HCT116 (cell line): ENCODE measurements around the gene C4orf50. TPM values are rescaled to one million over a fixed set of nuclear protein-coding genes. Genes with fewer than 3 reads are reported as not detected.

ENCODE experiments used
- ATAC-seq: fragments of 200-7000 bp; cut with Tn5 transposase; 2 replicates; pipeline ENCODE4 v1.9.1; 2020; ENCODE audit warnings: mild to moderate bottlenecking, moderate library complexity
- BruUV-seq: library from RNA; stranded (reverse); fragments of 400-500 nt; replicated peaks from 2 replicates; lab custom pipeline; 2021; lab: Mats Ljungman, UMichigan
- CTCF ChIA-PET: fragments of 300-600 bp; sonication (Branson Sonifier 250); formaldehyde crosslinking; loops from one replicate; lab custom pipeline; 2021; ENCODE audit warnings: antibody characterized with exemption; lab: Charles Lee
- POLR2A ChIA-PET: fragments of 300-600, 350-600 bp; sonication (Branson Sonifier 250); formaldehyde crosslinking; loops from one replicate; lab custom pipeline; 2021; ENCODE audit warnings: antibody characterized with exemption; lab: Charles Lee
- RAD21 ChIA-PET, 2 experiments: fragments of 300-600 bp; sonication (Branson Sonifier 250); formaldehyde crosslinking; loops; one replicate each; lab custom pipeline; 2023; ENCODE audit warnings: low total read pairs in 2 of 2; ENCODE audit not compliant: uncharacterized antibody in 2 of 2, unreplicated experiment in 2 of 2, low non-redundant PET in 1 of 2; lab: Charles Lee
- DNase-seq: peaks from one replicate; pipeline ENCODE4 v3.0.0-alpha.2; 2010; ENCODE audit warnings: low read depth, low spot score
- H2AFZ ChIP-seq: fragments of 200-600 bp; shearing (Covaris generic), sonication (generic); 2 replicates; pipeline ENCODE4 v1.6.1; 2017; ENCODE audit warnings: low read depth, mixed run types, mixed read lengths, antibody characterized with exemption, low read length; ENCODE audit not compliant: poor library complexity, severe bottlenecking
- H3K27ac ChIP-seq: 2 replicates; pipeline ENCODE4 v1.5.1; 2012; ENCODE audit warnings: low read depth, low read length
- H3K27me3 ChIP-seq: fragments of 200-600 bp; sonication (generic); 2 replicates; pipeline ENCODE4 v1.6.1; 2016; ENCODE audit warnings: mixed run types, low read length, mixed read lengths; ENCODE audit not compliant: insufficient read depth
- H3K36me3 ChIP-seq, 2 experiments: fragments of 200-500 bp in 1 of 2; fragments of 200-600 bp in 1 of 2; sonication (Bioruptor generic) in 1 of 2; sonication (generic) in 1 of 2; 2 replicates each; pipeline versions ENCODE4 v1.5.1 to v1.6.1; 2014 to 2016; ENCODE audit warnings: low read length in 2 of 2, inconsistent platforms in 1 of 2, mixed read lengths in 1 of 2, mixed run types in 1 of 2; ENCODE audit not compliant: insufficient read depth in 2 of 2, control insufficient read depth in 1 of 2
- H3K4me1 ChIP-seq, 2 experiments: fragments of 200-600 bp in 1 of 2; sonication (generic) in 1 of 2; 2 replicates each; pipeline versions ENCODE4 v1.5.1 to v1.6.1; 2012 to 2017; ENCODE audit warnings: low read length in 2 of 2, inconsistent platforms in 1 of 2, mild to moderate bottlenecking in 1 of 2, mixed read lengths in 1 of 2, mixed run types in 1 of 2, moderate library complexity in 1 of 2; ENCODE audit not compliant: insufficient read depth in 2 of 2, control insufficient read depth in 1 of 2
- H3K4me2 ChIP-seq: fragments of 200-600 bp; sonication (generic); 2 replicates; pipeline ENCODE4 v1.6.1; 2017; ENCODE audit warnings: mixed run types, low read length, mixed read lengths
- H3K4me3 ChIP-seq, 2 experiments: fragments of 200-600 bp in 1 of 2; sonication (generic) in 1 of 2; replicated peaks in 1 of 2; 2 replicates each; pipeline ENCODE4 v1.5.1; 2011 to 2016; ENCODE audit warnings: low read length in 2 of 2, control low read depth in 1 of 2, low read depth in 1 of 2, mild to moderate bottlenecking in 1 of 2, mixed read lengths in 1 of 2, mixed run types in 1 of 2
- H3K79me2 ChIP-seq: fragments of 200-600 bp; sonication (generic); 2 replicates; pipeline ENCODE4 v1.6.1; 2017; ENCODE audit warnings: mild to moderate bottlenecking, mixed run types, low read length, moderate library complexity, mixed read lengths; ENCODE audit not compliant: insufficient read depth
- H3K9ac ChIP-seq: fragments of 200-600 bp; sonication (generic); 2 replicates; pipeline ENCODE4 v1.6.1; 2016; ENCODE audit warnings: low read length, mixed read lengths
- H3K9me2 ChIP-seq: fragments of 200-600 bp; sonication (generic), shearing (Covaris generic); 2 replicates; pipeline ENCODE4 v1.6.1; 2017; ENCODE audit warnings: mixed run types, mild to moderate bottlenecking, moderate library complexity; ENCODE audit not compliant: insufficient read depth
- H3K9me3 ChIP-seq, 2 experiments: fragments of 200-500 bp in 1 of 2; fragments of 200-600 bp in 1 of 2; sonication (Bioruptor generic) in 1 of 2; sonication (generic) in 1 of 2; 2 replicates each; pipeline ENCODE4 v1.6.1; 2014 to 2017; ENCODE audit warnings: low read length in 2 of 2, mixed read lengths in 2 of 2, inconsistent platforms in 1 of 2, low read depth in 1 of 2, mild to moderate bottlenecking in 1 of 2, mixed run types in 1 of 2, moderate library complexity in 1 of 2; ENCODE audit not compliant: control insufficient read depth in 1 of 2, insufficient read depth in 1 of 2
- H4K20me1 ChIP-seq: fragments of 200-600 bp; sonication (generic), shearing (Covaris generic); 2 replicates; pipeline ENCODE4 v1.6.1; 2017; ENCODE audit warnings: mixed run types, mild to moderate bottlenecking, moderate library complexity; ENCODE audit not compliant: insufficient read depth
- ATF3 ChIP-seq: IDR thresholded peaks from 2 replicates; pipeline ENCODE4 v1.6.1; 2012
- CBX3 ChIP-seq: IDR thresholded peaks from 2 replicates; pipeline ENCODE4 v1.6.1; 2012; ENCODE audit warnings: low read depth
- CEBPB ChIP-seq: IDR thresholded peaks from 2 replicates; pipeline ENCODE4 v1.6.1; 2012; ENCODE audit warnings: low read depth
- CTCF ChIP-seq, 3 experiments: fragments of 200-600 bp in 1 of 3; sonication (generic) in 1 of 3; IDR thresholded peaks in 2 of 3; conservative IDR thresholded peaks in 1 of 3; 2 replicates each; pipeline ENCODE4 v1.5.1; 2012 to 2017; ENCODE audit warnings: low read depth in 2 of 3, low read length in 2 of 3, antibody characterized with exemption in 1 of 3, borderline replicate concordance in 1 of 3, control low read depth in 1 of 3, mild to moderate bottlenecking in 1 of 3, mixed read lengths in 1 of 3, mixed run types in 1 of 3, moderate library complexity in 1 of 3; ENCODE audit not compliant: insufficient read depth in 1 of 3
- EGR1 ChIP-seq: IDR thresholded peaks from 2 replicates; pipeline ENCODE4 v1.6.1; 2012; ENCODE audit warnings: low read depth
- ELF1 ChIP-seq: IDR thresholded peaks from 2 replicates; pipeline ENCODE4 v1.6.1; 2012; ENCODE audit warnings: low read depth, borderline replicate concordance
- EZH2phosphoT487 ChIP-seq: fragments of 200-600 bp; IDR thresholded peaks from 2 replicates; pipeline ENCODE4 v1.6.1; 2018; ENCODE audit warnings: antibody characterized with exemption, borderline replicate concordance
- FOSL1 ChIP-seq: IDR thresholded peaks from 2 replicates; pipeline ENCODE4 v1.6.1; 2012; ENCODE audit warnings: low read depth
- MAX ChIP-seq: IDR thresholded peaks from 2 replicates; pipeline ENCODE4 v1.6.1; 2012
- POLR2AphosphoS5 ChIP-seq: IDR thresholded peaks from 2 replicates; pipeline ENCODE4 v1.6.1; 2011; ENCODE audit warnings: mild to moderate bottlenecking, low read depth, low read length, moderate library complexity
- RAD21 ChIP-seq: IDR thresholded peaks from 2 replicates; pipeline ENCODE4 v1.6.1; 2012; ENCODE audit warnings: low read depth, mild to moderate bottlenecking
- SIN3A ChIP-seq: IDR thresholded peaks from 2 replicates; pipeline ENCODE4 v1.6.1; 2012; ENCODE audit warnings: low read depth
- SP1 ChIP-seq: IDR thresholded peaks from 2 replicates; pipeline ENCODE4 v1.6.1; 2012; ENCODE audit warnings: low read depth
- SRF ChIP-seq: IDR thresholded peaks from 2 replicates; pipeline ENCODE4 v1.6.1; 2012; ENCODE audit warnings: low read depth
- YY1 ChIP-seq: IDR thresholded peaks from 2 replicates; pipeline ENCODE4 v1.6.1; 2011; ENCODE audit warnings: low read length, low read depth, moderate library complexity, mild to moderate bottlenecking; ENCODE audit not compliant: insufficient replicate concordance; ENCODE audit errors: extremely low read depth
- ZBTB33 ChIP-seq: IDR thresholded peaks from 2 replicates; pipeline ENCODE4 v1.6.1; 2011; ENCODE audit warnings: mild to moderate bottlenecking, low read length, moderate library complexity; ENCODE audit not compliant: insufficient replicate concordance; ENCODE audit errors: extremely low read depth
- ZNF274 ChIP-seq: fragments of 200-500 bp; sonication (Bioruptor generic); IDR thresholded peaks from 2 replicates; pipeline ENCODE4 v1.6.1; 2014; ENCODE audit warnings: mild to moderate bottlenecking, low read depth, low read length, inconsistent platforms
- intact Hi-C: fragments of 100-400 bp; cut with micrococcal nuclease; formaldehyde crosslinking; loops from 2 replicates; pipeline ENCODE4 v1.10.0; 2022
- total RNA-seq: library from RNA; stranded (reverse); gene quantifications from one replicate; pipeline ENCODE4 v1.2.1, GENCODE V29; 2021; ENCODE audit not compliant: unreplicated experiment

C4orf50 gene
- total RNA-seq, 1 experiment from 2014 or later: not detected

- no peak for TF ChIP-seq EZH2phosphoT487
- no peak for TF ChIP-seq YY1
- TF ChIP-seq ATF3: no peak
Measured at GRCh38 chr4:5952975-5953951, 65.0 kb downstream of the C4orf50 start (continued).

GRCh38 chr4:5952286-5952974, 65.8 kb downstream of the C4orf50 start:
- Histone ChIP-seq H3K4me1 (no peaks in the 10 kb centered on the region), H3K27ac (no peak overlapping the region), H3K9me3 (no peaks in the 10 kb centered on the region; a peak in 1 of 4 replicates), H3K27me3 (peaks cover 23% of the 10 kb centered on the region; the same call in 1 of the 2 replicates), H3K79me2 (no peaks in the 10 kb centered on the region), H3K4me2 (no peak overlapping the region), H2AFZ (no peak overlapping the region), H3K36me3 (no peaks in the 10 kb centered on the region), H3K9ac (no peak overlapping the region), H3K9me2 (no peaks in the 10 kb centered on the region), H4K20me1 (no peaks in the 10 kb centered on the region), H3K4me3 (no peak overlapping the region)
- RAD21 ChIA-PET: no interaction called here
- no TSS peak for BruUV-seq
- intact Hi-C loops: no loop called here
- CTCF ChIA-PET: no interaction called here
- no peak for DNase-seq
- no peak for ATAC-seq
- POLR2A ChIA-PET: no interaction called here
- TF ChIP-seq SP1 (no peak), ZBTB33 (no peak), ELF1 (no peak), POLR2AphosphoS5 (no peak), CBX3 (no peak), SRF (no peak), ZNF274 (no peak), YY1 (no peak), CTCF (IDR thresholded peaks at IDR 0.05 in 2 of 3, conservative IDR thresholded peaks at IDR 0.05 in 1 of 3; ENCODE audit: borderline replicate concordance in 1 of 3, insufficient read depth in 1 of 3, low read depth in 2 of 3, low read length in 2 of 3) (no peak), RAD21 (no peak), FOSL1 (no peak), EGR1 (no peak), EZH2phosphoT487 (no peak), SIN3A (no peak), MAX (no peak), CEBPB (no peak)
